Ovary (tissue), 9 donors: ENCODE measurements around the gene CAMKMT. TPM values are rescaled to one million over a fixed set of nuclear protein-coding genes. Genes with fewer than 3 reads are reported as not detected.

Source experiments
- DNase-seq, 5 donors: peaks; one replicate each; pipeline ENCODE4 v3.0.0-alpha.2; 2019 to 2020
- H3K27ac ChIP-seq, 2 donors: fragments of 200-600 bp; one replicate each; pipeline versions ENCODE4 v1.5.1 to v1.8.0; 2019 to 2022
- H3K27me3 ChIP-seq: fragments of 200-600 bp; one replicate; pipeline ENCODE4 v1.8.0; 2022
- H3K36me3 ChIP-seq: fragments of 200-600 bp; sonication (generic); one replicate; pipeline ENCODE4 v1.5.1; 2019
- H3K4me1 ChIP-seq: one replicate; pipeline ENCODE4 v1.8.1; 2013; ENCODE audit warnings: mild to moderate bottlenecking, moderate library complexity; ENCODE audit not compliant: insufficient read depth
- H3K4me3 ChIP-seq: fragments of 200-600 bp; sonication (generic); one replicate; pipeline ENCODE4 v1.5.1; 2017
- H3K9me3 ChIP-seq, 2 donors: fragments of 200-600 bp in 1 of 2; sonication (generic) in 1 of 2; one replicate each; pipeline versions ENCODE4 v1.5.1 to v1.8.1; 2013 to 2019; ENCODE audit warnings: mild to moderate bottlenecking in 1 of 2, moderate library complexity in 1 of 2
- EP300 ChIP-seq: sonication (generic); formaldehyde crosslinking; IDR thresholded peaks from one replicate; pipeline ENCODE4 v1.6.1; 2017; ENCODE audit warnings: antibody characterized with exemption
- POLR2A ChIP-seq: fragments of 450-650 bp; IDR thresholded peaks from one replicate; pipeline ENCODE4 v1.6.1; 2017; ENCODE audit warnings: antibody characterized with exemption, mild to moderate bottlenecking, moderate library complexity
- WGBS, 3 donors: extraction: QIAGEN DNeasy Blood & Tissue Kit in 1 of 3; methylation state at CpG; one replicate each; pipeline versions ENCODE4 v1.1.5 to v1.1.7; 2013 to 2017; 5-methylcytosine and 5-hydroxymethylcytosine counted together
- intact Hi-C, 4 donors: fragments of 100-400 bp; cut with DNase I; formaldehyde crosslinking; loops; one replicate each; pipeline versions ENCODE4 v1.11.0 to v1.15.1; 2022 to 2023
- polyA plus RNA-seq, 2 donors: library from polyadenylated mRNA; stranded (reverse); fragments of 200-250 nt in 1 of 2; fragments of 350-450 nt in 1 of 2; fragmentation: Illumina TruSeq in 1 of 2; extraction: RNeasy Lipid Tissue Mini Kit (QIAGEN cat#74804) in 1 of 2; gene quantifications; one replicate each; pipeline ENCODE4 v1.2.3, GENCODE V29; 2013 to 2014
- total RNA-seq, 7 donors: library from RNA; depleted of rRNA in 2 of 7; stranded (reverse); fragments of >200 nt in 2 of 7; fragmentation: NEBNext Ultra II Directional in 3 of 7; extraction: Animal tissue kit (Norgen Biotek cat#: 25700) in 3 of 7; gene quantifications; one replicate each; pipeline versions ENCODE4 v1.1.0 to v1.2.4, GENCODE V29; 2016 to 2023
- TF ChIP-seq, protein P1 (sequence below), 3 donors: fragments of 450-650 bp in 2 of 3; fragments of 200-600 bp in 1 of 3; IDR thresholded peaks; one replicate each; pipeline versions ENCODE4 v1.5.1 to v1.8.0; 2016 to 2022; ENCODE audit warnings: antibody characterized with exemption in 3 of 3, mild to moderate bottlenecking in 1 of 3
- donor health status: DM: no; HTN: no; CAD: no; lungs with moderate emphysema.
- donor health status: DM: no; HTN: no; CAD: no.
- donor health status: Bipolar disorder and iron deficiency.
- donor health status: DM: yes; HTN: yes; CAD: no.
- donor health status: DM: no; HTN: no; CAD: no.
- donor health status: DM: yes; HTN: yes; CAD: no.

The CAMKMT gene
- total and polyA plus RNA-seq, 9 donors: 3.5 to 10.7 (median 8.9) TPM

DNA sequence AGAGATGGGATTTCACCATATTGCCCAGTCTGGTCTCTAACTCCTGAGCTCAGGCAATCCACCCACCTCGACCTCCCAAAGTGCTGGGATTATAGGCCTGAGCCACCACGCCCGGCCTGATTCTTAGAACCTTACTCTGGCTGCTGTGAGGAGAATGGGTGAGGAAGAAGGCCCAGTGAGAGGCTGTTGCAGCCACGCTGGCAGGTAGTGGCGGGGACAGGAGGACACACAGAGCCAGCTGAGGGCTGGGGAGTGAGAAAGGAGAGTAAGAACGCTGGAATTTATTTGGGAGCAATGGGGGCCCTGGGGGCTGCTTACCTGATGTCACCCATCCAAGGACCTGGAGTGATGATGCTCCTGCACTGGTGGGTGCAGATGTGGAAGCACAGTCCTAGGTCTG, 425.9 kb downstream of the CAMKMT start:
- intact Hi-C loops: no loop called here
- Histone ChIP-seq H3K27me3 (no peaks in the 10 kb centered on the region), H3K9me3 (peaks cover 0 to 6% of the 10 kb centered on the region in 2 donors), H3K36me3 (no peaks in the 10 kb centered on the region), H3K4me3 (no peak overlapping the region), H3K4me1 (no peaks in the 10 kb centered on the region), H3K27ac (no peak overlapping the region)
- TF ChIP-seq, protein P1, sequence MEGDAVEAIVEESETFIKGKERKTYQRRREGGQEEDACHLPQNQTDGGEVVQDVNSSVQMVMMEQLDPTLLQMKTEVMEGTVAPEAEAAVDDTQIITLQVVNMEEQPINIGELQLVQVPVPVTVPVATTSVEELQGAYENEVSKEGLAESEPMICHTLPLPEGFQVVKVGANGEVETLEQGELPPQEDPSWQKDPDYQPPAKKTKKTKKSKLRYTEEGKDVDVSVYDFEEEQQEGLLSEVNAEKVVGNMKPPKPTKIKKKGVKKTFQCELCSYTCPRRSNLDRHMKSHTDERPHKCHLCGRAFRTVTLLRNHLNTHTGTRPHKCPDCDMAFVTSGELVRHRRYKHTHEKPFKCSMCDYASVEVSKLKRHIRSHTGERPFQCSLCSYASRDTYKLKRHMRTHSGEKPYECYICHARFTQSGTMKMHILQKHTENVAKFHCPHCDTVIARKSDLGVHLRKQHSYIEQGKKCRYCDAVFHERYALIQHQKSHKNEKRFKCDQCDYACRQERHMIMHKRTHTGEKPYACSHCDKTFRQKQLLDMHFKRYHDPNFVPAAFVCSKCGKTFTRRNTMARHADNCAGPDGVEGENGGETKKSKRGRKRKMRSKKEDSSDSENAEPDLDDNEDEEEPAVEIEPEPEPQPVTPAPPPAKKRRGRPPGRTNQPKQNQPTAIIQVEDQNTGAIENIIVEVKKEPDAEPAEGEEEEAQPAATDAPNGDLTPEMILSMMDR (IDR thresholded peaks at IDR 0.05): no peak
- no peak for TF ChIP-seq POLR2A
- TF ChIP-seq EP300: no peak
- no peak for DNase-seq
- 85 to 93% (median 90%) methylated on average over 6 of the region's 6 CpGs for WGBS, 3 donors

DNA sequence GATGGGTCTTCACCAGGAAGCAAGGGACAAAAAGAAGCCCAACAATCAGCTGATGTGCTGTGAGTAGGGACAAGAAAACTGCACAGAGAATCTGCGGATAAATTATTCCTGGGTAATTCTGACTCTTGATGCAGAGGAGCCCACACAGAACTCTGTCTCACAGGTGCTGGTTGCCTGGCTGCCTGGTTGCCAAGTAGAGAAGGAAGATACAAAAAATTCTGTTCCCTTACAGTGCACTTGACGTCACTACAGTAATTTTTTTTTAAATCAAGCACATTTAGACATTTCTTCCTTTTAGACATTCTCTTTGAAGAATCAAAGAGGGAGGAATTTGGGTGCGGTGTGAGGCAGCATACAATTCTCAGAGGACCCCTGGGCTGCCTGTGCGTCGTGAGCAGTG, 427.7 kb downstream of the CAMKMT start:
- intact Hi-C loops: no loop called here
- H3K27me3 ChIP-seq: no peaks in the 10 kb centered on the region

DNA sequence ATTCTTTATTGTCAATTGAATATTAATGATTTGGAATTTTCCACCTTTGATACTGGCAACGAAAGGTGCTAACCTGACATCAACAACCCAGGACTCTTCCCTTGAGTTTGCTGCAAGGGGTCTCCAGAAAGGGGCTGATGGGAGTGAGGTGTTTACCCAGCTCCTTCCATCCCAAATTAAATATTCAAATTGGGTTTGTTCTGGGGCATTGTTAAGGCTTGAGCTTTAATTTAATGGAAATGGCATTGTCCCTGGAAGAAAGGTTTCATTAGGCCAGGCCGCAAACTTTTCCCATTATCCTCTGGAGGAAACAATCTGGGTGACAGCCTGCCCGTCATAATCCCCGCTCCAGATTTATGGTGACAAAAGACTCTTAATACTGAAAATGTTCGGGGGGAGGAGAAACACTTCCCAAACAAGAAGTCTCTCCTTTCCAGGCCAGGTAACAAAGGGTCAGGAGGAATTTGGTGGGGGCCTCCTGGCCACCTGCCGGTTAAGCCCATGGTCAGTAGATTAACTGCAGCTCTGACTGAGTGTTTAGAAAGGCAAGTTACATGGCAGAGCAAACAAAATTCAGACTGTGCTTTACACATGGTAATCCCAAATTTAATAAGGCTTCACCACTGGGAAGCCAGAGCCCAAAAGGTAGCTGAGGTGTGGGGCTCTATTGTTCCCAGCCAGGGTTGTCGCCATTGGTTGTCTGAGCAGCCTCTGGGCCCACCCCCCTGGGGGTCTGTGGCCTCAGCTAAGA, 428.4 kb downstream of the CAMKMT start:
- Histone ChIP-seq H3K4me1 (no peaks in the 10 kb centered on the region), H3K9me3 (peaks cover 0 to 6% of the 10 kb centered on the region in 2 donors), H3K27ac (no peak overlapping the region), H3K36me3 (no peaks in the 10 kb centered on the region), H3K4me3 (no peak overlapping the region), H3K27me3 (no peaks in the 10 kb centered on the region)
- intact Hi-C loops: no loop called here
- TF ChIP-seq POLR2A (no peak), EP300 (no peak)
- TF ChIP-seq, protein P1 (IDR thresholded peaks at IDR 0.05): no peak
- DNase-seq: no peak
- 41 to 47% (median 42%) methylated on average over 7 of the region's 7 CpGs for WGBS, 3 donors

More for the DNA sequence above, 427.7 kb downstream of the CAMKMT start:
- no peaks in the 10 kb centered on the region for H3K4me1 ChIP-seq
- 34 to 36% (median 35%) methylated on average over 5 of the region's 5 CpGs for WGBS, 3 donors
- DNase-seq: no peak
- TF ChIP-seq, protein P1 (IDR thresholded peaks at IDR 0.05): no peak
- TF ChIP-seq EP300 (no peak), POLR2A (no peak)
- peaks cover 0 to 6% of the 10 kb centered on the region in 2 donors for H3K9me3 ChIP-seq
- H3K4me3 ChIP-seq: no peak overlapping the region
- no peaks in the 10 kb centered on the region for H3K36me3 ChIP-seq
- no peak overlapping the region for H3K27ac ChIP-seq

DNA sequence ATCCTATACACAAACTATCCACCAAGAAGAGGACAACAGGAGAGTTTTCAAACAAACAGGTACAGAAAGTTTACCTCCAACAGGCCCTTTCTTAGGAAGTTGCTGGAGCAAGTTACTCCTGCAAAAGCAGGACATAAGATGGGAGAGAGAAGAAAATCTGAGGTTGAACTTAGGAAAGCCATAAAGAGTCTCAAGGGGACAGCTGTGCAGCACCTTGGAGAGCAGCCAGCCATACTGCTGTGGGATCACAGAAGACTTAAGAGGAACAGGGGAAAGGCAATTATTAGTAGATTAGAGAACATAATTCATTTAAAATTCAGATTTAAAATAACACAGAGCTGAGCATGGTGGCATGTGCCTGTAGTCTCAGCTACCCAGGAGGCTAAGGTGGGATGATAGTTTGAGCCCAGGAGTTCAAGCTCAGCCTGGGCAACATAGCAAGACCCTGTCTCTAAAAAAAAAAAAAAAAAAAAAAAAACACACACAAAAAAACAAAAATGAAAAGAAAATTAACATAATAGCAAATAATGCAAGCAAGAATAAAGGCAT, 431.6 kb downstream of the CAMKMT start:
- intact Hi-C loops: no loop called here
- Histone ChIP-seq H3K4me3 (no peak overlapping the region), H3K36me3 (no peaks in the 10 kb centered on the region), H3K27me3 (no peaks in the 10 kb centered on the region), H3K27ac (no peak overlapping the region), H3K4me1 (no peaks in the 10 kb centered on the region), H3K9me3 (peaks cover 0 to 3% of the 10 kb centered on the region in 2 donors)
- TF ChIP-seq POLR2A (no peak), EP300 (no peak)
- TF ChIP-seq, protein P1 (IDR thresholded peaks at IDR 0.05): no peak
- DNase-seq: no peak
